Duodenal mucosa (tissue), 2 donors: ENCODE data around the gene PRAMEF6.
"Not testable (repeated sequence)": the region's sequence is repeated elsewhere in the genome, so short reads cannot be mapped to it uniquely, and the experiment has no call there.

Source experiments
- H3K27ac ChIP-seq: one replicate; pipeline ENCODE4 v1.7.0; 2013; ENCODE audit warnings: low read depth, low read length
- H3K27me3 ChIP-seq, 2 donors: one replicate each; pipeline ENCODE4 v1.7.0; 2013; ENCODE audit warnings: low read length in 2 of 2, control low read depth in 1 of 2; ENCODE audit not compliant: insufficient read depth in 2 of 2, control insufficient read depth in 1 of 2
- H3K36me3 ChIP-seq, 2 donors: one replicate each; pipeline ENCODE4 v1.7.0; 2013; ENCODE audit warnings: low read length in 2 of 2, control low read depth in 1 of 2; ENCODE audit not compliant: insufficient read depth in 2 of 2, control insufficient read depth in 1 of 2
- H3K4me1 ChIP-seq, 2 donors: one replicate each; pipeline ENCODE4 v1.7.0; 2013; ENCODE audit warnings: low read length in 2 of 2, control low read depth in 1 of 2; ENCODE audit not compliant: insufficient read depth in 2 of 2, control insufficient read depth in 1 of 2
- H3K4me3 ChIP-seq, 2 donors: one replicate each; pipeline ENCODE4 v1.7.0; 2013; ENCODE audit warnings: low read length in 2 of 2, low read depth in 1 of 2
- H3K9ac ChIP-seq, 2 donors: one replicate each; pipeline ENCODE4 v1.7.0; 2013; ENCODE audit warnings: low read length in 2 of 2, low read depth in 1 of 2
- H3K9me3 ChIP-seq, 2 donors: one replicate each; pipeline ENCODE4 v1.7.0; 2013; ENCODE audit warnings: low read length in 2 of 2, control low read depth in 1 of 2; ENCODE audit not compliant: control insufficient read depth in 1 of 2

The PRAMEF6 gene

DNA sequence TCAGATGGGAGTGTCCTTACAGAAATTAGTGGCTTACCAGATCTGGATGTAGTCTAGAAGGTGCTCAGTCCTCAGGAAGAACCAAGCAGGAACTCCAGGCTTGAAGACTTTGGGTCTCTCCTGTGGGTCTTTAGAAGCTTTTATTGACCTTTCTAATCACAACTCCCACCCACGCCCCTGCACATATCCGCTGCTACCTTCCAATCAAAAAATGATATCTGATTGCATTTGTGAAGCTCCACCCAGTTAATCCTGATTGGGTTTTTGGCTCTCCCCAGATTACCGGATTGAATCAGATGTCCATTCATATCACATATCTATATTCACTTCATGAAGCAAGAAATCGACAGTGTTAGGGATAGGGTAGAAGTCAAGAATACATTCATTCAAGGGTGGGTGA is at the start of gene PRAMEF6:
TSS of gene PRAMEF6 (minus strand) at position 101 of the 400 bp plus-strand sequence. CDS start 5,062 bp downstream, outside the sequence.
- not testable (repeated sequence) for H3K36me3 ChIP-seq, H3K9me3 ChIP-seq, H3K27ac ChIP-seq, H3K4me1 ChIP-seq, H3K4me3 ChIP-seq, H3K27me3 ChIP-seq, H3K9ac ChIP-seq

GRCh38 chr1:12924368-12924767 is 23.0 kb downstream of the PRAMEF6 start:
- not testable (repeated sequence) for H3K4me3 ChIP-seq, H3K4me1 ChIP-seq, H3K9ac ChIP-seq, H3K9me3 ChIP-seq, H3K27me3 ChIP-seq, H3K27ac ChIP-seq, H3K36me3 ChIP-seq

GRCh38 chr1:12921749-12922148 is 25.6 kb downstream of the PRAMEF6 start:
- not testable (repeated sequence) for H3K4me3 ChIP-seq, H3K27me3 ChIP-seq, H3K4me1 ChIP-seq, H3K9me3 ChIP-seq, H3K36me3 ChIP-seq, H3K9ac ChIP-seq, H3K27ac ChIP-seq

DNA sequence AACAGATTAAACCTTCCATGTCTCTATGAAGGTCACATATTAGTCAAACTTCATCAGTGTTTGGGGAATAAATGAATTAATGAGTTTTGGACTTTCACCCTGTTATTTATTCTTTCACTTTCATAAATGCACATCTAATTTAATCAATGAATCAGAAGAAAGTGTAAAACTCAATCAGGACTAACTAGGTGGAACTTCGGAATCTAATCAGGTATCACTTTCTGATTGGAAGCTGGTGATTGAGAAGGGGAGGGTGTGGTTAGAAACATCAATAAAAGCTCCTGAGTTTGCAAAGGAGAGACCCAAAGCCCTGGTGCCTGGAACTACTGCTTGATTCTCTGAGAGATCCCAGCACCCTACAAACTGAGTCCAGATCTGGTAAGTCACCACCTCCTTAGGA is 31.1 kb downstream of the PRAMEF6 start, which contains the start of gene PRAMEF7:
TSS of gene PRAMEF7 (plus strand) at position 301 of the 400 bp plus-strand sequence. CDS start 1,083 bp downstream, outside the sequence.
- H3K27me3 ChIP-seq, H3K9me3 ChIP-seq, H3K4me3 ChIP-seq, H3K4me1 ChIP-seq, H3K36me3 ChIP-seq, H3K9ac ChIP-seq, H3K27ac ChIP-seq: not testable (repeated sequence)

GRCh38 chr1:12903793-12904572 is 43.4 kb downstream of the PRAMEF6 start:
- not testable (repeated sequence) for H3K4me3 ChIP-seq, H3K27ac ChIP-seq, H3K9me3 ChIP-seq, H3K9ac ChIP-seq, H3K27me3 ChIP-seq, H3K36me3 ChIP-seq, H3K4me1 ChIP-seq

DNA sequence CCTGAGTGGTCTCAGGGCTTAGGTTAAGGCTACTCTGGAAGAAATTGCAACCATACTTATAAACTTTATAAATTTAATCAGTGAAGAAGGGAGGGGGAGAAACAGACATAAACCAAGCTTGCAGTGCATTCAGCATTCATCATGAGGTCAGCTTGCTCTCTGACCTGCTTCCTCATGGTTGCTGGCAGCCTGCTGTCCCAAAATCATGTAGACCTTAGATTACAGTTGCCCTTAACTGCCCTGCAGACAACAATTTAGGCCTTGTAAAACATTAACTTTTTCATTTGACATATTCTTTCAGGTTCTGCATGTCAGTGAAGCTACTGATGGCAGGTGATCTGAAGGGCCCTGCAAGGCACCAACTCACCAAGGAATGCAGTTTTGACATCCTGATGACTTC is 48.2 kb downstream of the PRAMEF6 start:
- not testable (repeated sequence) for H3K27ac ChIP-seq, H3K36me3 ChIP-seq, H3K4me1 ChIP-seq, H3K9ac ChIP-seq, H3K4me3 ChIP-seq, H3K27me3 ChIP-seq, H3K9me3 ChIP-seq

- not testable (repeated sequence) for H3K27me3 ChIP-seq, H3K9ac ChIP-seq, H3K9me3 ChIP-seq, H3K4me1 ChIP-seq, H3K4me3 ChIP-seq, H3K27ac ChIP-seq, H3K36me3 ChIP-seq
Observed at GRCh38 chr1:12898170-12898569, 49.2 kb downstream of the PRAMEF6 start, which contains the start of gene PRAMEF10. TSS of gene PRAMEF10 (minus strand) at chr1:12898270. CDS start at chr1:12895847, 2,423 bp downstream.
